Stimulated activated CD4-positive, alpha-beta T cell treated with anti-CD3 and anti-CD28 coated beads, Interleukin-15, amount 100 ng/mL, for 24 hours (primary cell): Measurements from ENCODE around the gene BAIAP2.

Experiments
- DNase-seq: peaks from one replicate; pipeline ENCODE4 v3.0.0-alpha.2; 2020

Gene BAIAP2, protein sequence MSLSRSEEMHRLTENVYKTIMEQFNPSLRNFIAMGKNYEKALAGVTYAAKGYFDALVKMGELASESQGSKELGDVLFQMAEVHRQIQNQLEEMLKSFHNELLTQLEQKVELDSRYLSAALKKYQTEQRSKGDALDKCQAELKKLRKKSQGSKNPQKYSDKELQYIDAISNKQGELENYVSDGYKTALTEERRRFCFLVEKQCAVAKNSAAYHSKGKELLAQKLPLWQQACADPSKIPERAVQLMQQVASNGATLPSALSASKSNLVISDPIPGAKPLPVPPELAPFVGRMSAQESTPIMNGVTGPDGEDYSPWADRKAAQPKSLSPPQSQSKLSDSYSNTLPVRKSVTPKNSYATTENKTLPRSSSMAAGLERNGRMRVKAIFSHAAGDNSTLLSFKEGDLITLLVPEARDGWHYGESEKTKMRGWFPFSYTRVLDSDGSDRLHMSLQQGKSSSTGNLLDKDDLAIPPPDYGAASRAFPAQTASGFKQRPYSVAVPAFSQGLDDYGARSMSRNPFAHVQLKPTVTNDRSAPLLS

GRCh38 chr17:81034779-81035520 lies at the start of gene BAIAP2:
Gene BAIAP2 (plus strand): TSS chr17:81035151. CDS start chr17:81035255, 104 bp downstream.
- peak; percentile 99 for DNase-seq

- no peak for DNase-seq
Measured at GRCh38 chr17:80986046-80986445, 48.9 kb upstream of the BAIAP2 start.

GRCh38 chr17:80986816-80987475 lies 48.0 kb upstream of the BAIAP2 start:
- DNase-seq, result no peak

DNA sequence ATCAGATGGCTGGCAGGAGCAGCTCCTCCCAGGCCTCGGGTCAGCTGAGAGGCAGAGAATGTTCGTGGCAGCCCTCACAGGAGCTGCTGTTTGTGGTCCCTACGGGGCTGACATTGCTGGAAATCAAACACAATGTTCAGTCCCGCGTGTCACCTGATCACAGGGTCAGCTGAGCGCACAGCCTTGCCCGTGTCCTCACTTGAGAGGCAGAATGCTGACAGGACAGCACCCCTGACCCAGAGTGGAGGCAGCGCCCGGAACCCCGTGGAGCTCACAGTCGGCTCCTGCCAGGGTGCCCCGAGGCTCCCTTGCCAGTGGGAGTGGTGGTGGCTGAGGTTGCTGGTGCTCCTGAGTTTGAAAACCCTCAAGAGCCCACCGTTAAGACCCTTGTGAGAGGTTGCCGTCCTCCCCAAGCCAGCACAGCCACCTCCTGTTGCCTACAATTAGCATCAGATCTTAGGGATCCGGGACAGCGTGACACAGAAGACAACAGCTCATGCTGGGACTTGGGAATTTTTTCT lies 47.0 kb upstream of the BAIAP2 start:
- no peak for DNase-seq

DNA sequence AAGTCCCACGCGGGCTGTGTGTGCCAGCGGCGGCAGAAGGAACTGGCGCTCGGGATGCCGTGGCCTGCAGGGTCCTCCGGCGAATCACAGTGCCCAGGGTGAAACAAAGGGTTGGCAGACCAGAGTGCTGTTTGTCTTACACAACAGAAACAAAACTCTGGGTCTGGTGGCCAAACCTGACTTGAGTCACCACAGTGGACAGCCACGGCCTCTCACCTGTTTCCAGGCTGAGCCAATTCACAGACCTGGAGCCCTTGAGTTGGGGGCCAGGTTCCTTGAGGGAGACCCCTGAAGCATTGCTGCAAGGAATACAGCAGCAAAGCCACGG lies 45.4 kb upstream of the BAIAP2 start:
- no peak for DNase-seq

- no peak for DNase-seq
Measured at GRCh38 chr17:80990921-80991644, 43.9 kb upstream of the BAIAP2 start.

DNA sequence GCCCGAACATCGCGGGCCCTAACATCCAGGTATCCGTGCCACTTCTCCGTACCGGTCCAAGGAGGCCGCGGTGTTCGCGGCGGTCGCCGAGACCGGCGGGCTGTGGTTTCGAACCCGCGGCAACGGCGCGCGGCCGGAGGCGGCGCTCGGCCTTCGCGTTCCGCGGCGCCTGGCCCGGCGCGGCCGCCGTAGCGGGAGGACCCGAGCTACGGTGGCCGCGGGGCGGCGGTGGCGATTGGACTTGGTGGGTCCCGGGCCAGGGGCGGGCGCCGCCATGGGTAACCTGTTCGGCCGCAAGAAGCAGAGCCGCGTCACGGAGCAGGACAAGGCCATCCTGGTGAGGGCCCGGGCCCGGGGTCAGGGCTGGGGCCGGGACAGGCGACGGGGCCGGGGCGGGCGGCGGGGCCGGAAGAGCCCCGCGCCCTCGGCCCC lies 43.3 kb upstream of the BAIAP2 start, which contains the start of gene CHMP6:
Gene CHMP6, plus strand, starts transcription at position 197 of the 432 bp plus-strand sequence. Its CDS starts 78 bp downstream, at position 275.
- DNase-seq, result peak; percentile 82

DNA sequence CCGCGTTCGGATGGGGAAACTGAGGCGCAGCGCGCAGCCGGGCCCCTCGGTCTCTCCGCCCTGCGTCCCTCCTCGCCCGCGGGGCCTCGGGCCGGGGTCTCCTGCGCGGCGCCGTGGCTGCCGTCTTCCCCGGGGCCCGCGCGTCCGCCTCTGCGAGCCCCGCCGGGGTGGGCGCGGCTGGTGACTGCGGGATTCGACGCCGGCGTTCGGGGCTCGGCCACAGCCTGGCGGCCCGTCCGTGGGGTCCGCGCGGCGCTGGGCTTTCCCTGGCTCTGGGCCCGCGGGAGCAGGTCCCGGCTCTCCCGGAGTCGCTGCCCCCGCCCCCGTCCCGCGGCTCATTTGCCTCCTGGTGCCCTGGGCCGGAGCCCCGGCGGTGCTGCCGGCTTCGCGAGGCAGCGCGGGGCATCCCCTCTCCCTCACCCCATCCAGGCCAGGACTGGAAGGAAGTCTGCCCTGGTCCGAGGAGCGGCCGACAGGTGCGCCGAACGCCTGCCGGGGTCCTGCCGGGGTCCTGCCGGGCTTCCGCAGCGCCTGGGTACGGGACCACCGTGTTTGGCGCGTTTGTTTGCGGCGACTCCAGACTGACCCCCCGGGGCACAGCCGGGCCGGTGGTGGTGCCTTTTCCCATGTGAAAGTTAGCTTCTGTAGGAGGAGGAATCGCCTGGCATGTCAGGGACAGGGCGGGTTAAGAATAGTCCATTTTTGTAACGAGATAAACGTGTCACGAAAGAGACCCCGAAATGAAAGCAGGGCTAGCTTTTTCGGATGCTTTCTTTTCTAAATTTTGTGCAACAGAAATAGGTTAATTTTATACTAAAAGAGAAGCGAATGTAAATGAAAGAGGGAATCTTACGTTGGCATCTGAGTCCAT lies 42.6 kb upstream of the BAIAP2 start:
- DNase-seq, result no peak

DNA sequence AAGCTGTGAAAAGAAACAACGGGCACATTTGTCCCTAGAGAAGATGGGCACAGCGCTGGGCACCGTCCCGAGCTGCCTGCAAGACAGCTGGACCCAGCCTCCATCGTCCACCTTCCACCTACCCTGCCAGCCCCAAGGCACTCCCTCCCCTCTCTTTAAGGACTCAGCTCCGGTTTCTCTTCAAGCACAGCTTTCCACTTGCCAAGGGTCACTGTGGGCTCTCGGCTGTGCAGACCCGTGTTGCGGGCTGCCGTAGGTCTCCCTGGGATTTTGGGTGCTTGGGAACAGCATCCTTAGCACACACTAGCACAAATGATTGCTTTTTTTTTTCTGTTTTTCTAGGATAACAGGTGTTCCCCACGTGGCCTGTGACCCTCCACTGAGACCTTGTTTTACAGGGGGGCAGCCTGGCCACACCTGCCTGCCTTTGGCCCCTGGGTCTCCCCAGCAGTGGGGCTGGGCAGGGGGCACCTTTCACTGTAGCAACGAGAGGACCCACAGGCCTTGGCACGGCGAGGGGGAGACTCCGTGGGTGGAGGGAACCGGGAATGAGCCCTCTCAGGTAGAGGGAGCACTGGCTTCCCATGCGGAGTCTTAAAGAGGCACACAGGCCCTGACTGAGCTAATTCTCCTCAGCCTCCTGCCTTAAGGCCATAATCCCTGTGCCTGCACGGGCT lies 41.9 kb upstream of the BAIAP2 start:
- no peak for DNase-seq

DNA sequence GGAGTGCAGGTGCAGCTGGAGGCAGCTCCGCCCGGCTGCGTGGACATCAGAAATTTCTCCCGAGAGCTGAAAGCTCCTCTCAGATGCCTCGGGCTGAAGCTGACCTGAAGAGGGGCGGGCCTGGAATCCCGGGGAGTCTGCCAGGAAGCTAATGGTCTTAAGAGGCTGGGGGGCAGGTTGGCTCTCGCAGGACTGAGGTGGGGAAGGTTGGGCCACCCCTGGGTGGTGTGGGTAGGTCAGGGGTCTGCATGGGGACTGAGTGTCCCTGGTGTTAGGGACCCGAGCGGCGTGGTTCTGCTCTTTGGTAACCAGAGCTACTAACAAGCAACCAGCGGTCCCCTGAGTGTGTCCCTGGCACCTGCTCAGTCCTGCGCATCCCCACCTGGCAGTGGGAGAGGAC lies 39.8 kb upstream of the BAIAP2 start:
- DNase-seq, result no peak

DNA sequence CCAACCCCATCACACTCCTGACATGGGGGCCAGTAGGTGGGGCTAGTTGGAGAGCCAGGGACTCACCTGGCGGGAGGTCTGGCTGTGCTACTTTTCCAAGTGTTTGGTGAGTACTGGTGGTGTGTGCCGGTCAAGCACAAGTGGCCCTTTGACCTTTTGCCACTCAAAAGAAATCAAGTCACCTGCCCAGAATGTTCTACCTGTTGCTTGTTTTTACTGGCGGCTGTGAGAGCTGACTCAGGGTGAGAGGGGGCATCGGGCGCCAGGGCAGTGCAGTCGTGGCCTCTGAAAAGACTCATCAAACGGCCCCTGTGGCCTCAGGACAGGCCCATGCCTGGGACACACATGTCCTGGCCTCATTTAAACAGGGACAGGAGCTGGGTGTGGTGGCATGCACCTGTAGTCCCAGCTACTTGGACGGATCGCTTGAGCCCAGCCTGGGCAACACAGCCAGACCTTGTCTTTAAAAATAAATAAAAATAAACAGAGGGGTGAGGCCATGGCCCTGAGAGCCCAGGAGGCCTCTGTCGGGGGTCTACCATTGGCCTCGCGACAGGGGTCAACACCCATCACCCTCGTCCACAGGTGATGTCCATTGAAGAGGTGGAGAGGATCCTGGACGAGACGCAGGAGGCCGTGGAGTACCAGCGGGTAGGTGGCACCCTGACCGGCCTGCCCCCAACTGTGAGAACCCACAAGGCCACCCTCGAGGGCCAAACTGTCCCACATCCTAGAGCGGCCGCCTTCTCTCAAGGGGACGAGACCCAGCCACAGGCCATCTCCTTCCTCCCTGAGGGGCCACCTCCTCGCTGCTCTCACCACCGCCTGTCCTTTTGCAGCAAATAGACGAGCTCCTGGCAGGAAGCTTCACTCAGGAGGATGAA lies 38.3 kb upstream of the BAIAP2 start:
- no peak for DNase-seq

DNA sequence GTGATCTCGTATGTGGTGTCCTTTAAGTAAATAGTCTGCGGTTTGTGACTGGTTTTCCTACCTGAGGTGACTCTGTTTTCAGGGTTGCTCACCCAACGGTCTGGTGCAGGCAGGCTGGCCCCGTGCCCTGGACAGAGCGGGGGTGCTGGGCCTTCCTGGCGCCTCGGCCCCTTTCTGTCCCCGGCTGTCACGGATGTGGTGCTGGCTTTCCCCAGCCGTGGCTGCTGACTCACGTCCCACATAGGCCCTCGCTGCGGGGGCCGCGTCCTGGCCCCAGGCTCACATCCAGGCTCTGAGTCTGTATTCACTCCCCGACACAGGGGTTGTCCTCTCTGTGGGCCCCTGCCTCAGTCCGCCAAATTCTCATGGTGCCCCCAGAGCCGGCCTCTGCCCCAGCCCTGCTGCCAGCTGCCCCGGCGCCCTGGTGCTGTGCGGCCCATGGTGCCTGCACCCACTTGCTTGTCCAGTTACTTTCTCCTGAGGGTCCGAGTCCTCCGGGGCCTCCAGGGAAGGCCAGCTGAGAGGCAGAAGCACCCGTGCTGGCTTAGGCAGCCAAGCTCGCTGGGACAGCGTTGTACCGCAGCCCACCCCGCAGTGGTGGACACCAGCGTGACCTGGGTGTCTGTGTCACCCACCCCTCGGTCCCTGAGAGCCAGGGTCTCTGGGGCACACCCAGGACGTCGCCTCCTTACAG lies 37.4 kb upstream of the BAIAP2 start:
- DNase-seq, result no peak

DNA sequence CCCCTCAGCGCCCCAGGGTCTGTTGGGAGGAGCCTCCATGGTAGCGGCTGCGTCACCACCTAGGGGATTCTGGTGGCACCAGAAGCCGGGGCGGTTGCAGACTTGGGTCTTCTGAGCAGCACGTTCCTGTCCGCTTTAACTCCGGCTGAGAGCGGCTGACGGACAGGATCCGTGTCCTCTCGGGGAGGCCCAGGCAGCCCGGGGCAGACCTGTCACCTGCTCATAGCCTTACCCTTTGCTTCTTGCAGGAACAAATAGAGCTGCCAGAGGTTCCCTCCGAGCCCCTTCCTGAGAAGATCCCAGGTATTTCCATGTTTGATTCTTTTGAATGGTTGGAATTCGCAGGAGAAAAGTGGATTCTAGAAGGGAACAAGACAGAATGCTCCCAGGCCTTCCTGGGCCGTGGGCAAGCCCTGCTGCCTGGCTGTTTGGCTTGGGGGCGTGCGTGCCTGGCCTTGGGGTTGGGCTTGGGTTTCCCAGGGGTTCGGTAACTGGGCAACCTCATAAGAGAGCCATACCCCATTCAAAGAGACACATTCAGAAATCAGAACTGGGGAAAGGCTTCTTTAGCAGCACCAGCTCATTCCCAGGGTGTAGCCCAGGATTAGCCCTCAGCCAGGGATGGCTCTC lies 36.7 kb upstream of the BAIAP2 start:
- no peak for DNase-seq

DNA sequence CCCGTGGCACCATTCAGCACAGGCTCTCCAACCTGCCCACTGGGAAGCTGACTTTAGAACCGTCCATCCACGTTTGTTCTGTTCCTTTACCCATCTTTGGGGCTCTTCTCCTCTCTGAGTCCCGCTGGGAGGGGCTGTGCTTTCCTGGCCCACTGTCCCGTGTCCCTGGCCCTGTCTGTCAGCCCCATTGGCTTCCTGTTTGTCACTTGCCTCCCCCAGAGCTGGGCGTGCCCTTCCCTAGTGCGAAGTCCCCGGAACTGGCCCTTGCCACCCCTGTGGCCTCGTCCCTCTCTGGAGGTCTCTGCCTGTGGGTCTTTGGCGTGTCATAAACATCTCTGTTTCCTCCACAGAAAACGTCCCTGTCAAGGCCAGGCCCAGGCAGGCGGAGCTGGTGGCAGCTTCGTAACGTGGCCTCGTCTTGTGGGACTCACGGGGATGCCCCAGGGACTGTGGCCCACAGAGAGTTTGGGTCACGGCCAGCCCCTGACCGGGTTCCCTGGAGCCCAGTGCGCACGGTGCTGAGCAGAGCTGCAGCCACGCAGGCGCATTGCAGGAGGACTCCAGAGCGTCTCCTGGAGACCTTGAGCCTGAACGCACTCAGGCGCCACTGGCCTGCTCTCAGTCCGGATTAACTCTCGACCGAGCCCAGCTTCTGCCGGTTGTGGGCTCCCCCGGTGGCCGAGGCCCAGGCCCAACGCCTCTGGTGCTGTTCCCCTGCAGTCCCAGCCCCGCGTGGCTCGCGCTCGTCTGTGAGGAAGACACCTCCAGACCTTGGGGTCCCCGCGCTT lies 36.0 kb upstream of the BAIAP2 start:
- no peak for DNase-seq

DNA sequence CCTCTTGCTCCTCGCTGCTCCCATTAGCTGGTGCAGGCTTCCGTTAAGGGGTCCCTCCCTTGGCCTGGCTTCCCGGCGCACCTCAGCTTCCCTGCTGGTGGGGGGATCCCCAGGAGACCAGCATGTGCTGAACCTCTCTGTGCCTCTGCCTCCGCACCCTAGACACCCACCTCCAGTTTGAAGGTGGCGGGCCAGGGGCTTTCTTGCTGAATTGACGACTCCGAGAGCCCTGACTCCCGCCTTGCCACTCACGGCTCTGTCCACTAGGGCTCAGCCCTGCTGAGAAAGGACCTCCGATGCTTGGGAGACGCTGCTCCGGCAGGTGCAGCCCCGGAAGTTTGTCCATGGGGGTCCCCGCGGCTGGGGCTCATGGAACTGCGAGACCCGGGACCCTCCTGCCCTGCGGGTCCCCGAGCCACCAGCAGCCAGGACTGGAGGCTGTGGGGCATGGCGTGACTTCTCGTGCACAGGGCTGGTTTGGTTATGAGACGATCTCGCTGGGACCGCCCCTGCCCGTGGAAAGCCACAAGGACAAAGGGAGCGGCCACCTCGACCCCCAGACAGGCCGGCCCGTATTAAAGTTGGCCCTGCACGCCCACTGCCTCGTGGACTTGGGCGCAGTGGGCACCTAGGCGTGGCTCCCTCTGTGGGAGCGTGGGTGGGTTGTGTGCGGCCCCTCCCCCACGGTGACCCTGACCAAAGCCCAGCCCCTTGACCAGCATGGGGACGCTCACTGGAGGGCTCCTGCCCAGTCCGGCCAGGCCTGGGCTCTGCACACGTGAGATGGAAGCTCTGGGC lies 35.2 kb upstream of the BAIAP2 start:
- DNase-seq, result no peak

GRCh38 chr17:81000334-81000630 lies 34.7 kb upstream of the BAIAP2 start:
- DNase-seq, result no peak
